GM12873 (cell line): ENCODE measurements around the gene OLA1.

Experiments used
- CTCF ChIP-seq: IDR thresholded peaks from 2 replicates; pipeline ENCODE4 v1.5.1; 2012; ENCODE audit warnings: low read depth, mild to moderate bottlenecking, moderate library complexity, low read length, control low read depth; ENCODE audit not compliant: insufficient read depth; ENCODE audit errors: missing control alignments

The OLA1 gene

GRCh38 chr2:174210862-174211261, 37.5 kb downstream of the OLA1 start:
- no peak for TF ChIP-seq CTCF

GRCh38 chr2:174209325-174209724, 39.0 kb downstream of the OLA1 start:
- TF ChIP-seq CTCF: no peak

- no peak for TF ChIP-seq CTCF
Observed at GRCh38 chr2:174208026-174208425, 40.3 kb downstream of the OLA1 start.

- no peak for TF ChIP-seq CTCF
Observed at GRCh38 chr2:174205562-174205961, 42.8 kb downstream of the OLA1 start.

- no peak for TF ChIP-seq CTCF
Observed at GRCh38 chr2:174202188-174202587, 46.1 kb downstream of the OLA1 start.

DNA sequence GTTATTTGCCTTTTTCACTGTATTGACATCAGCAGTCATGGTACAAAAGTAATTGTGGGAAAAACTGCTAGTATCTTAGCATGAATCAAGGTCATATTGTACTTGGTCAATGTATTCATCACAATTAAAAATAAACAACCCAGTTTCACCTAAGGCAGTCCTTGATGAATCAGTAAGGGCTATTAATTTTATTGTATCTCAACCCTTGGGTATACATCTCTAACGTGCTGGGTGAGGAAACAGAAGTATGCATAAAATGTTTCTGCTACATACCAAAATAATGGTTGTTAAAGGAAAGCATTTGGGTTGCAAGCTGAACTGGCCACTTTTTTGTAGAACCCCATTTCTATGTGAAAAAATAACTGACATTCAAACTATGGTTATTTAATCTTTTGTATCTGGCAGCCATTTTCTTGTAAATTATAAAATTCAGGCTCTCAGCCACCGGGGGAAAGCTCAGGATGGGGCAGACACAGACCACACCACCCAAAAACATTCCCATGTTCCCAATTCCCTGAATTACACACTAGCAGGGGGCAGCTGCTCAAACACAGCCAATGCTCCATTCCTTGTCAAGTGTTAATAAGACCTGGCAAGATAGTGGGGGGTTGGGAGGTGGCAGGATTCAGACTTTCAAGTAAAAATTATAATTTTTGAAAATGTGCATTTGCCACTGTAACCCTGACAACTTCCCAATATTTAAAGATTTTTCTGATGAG, 49.3 kb downstream of the OLA1 start:
- TF ChIP-seq CTCF: no peak

GRCh38 chr2:174195253-174195652, 53.1 kb downstream of the OLA1 start:
- no peak for TF ChIP-seq CTCF
